Common myeloid progenitor, CD34-positive (primary cell): Measurements from ENCODE around the gene CCNC.

Source experiments
- CTCF ChIA-PET: fragments of 350-600 bp; sonication (Branson Sonifier 250); formaldehyde crosslinking; loops from one replicate; lab custom pipeline; 2021; ENCODE audit warnings: antibody characterized with exemption; lab: Charles Lee
- POLR2A ChIA-PET: fragments of 350-600 bp; sonication (Branson Sonifier 250); formaldehyde crosslinking; loops from one replicate; lab custom pipeline; 2021; ENCODE audit warnings: antibody characterized with exemption; lab: Charles Lee
- DNase-seq, 3 donors: peaks; one replicate each; pipeline versions ENCODE4 v3.0.0 to v3.0.0-alpha.2; 2013
- H3K27ac ChIP-seq, 2 experiments: 1 replicate in 1 of 2; 2 replicates in 1 of 2; pipeline ENCODE4 v1.7.0; 2013; ENCODE audit warnings: inconsistent platforms in 2 of 2, low read length in 2 of 2, mild to moderate bottlenecking in 2 of 2, low read depth in 1 of 2, moderate library complexity in 1 of 2; ENCODE audit not compliant: severe bottlenecking in 2 of 2, insufficient read depth in 1 of 2, poor library complexity in 1 of 2
- H3K27me3 ChIP-seq, 5 experiments: replicated peaks in 2 of 5; 1 replicate in 3 of 5; 2 replicates in 2 of 5; pipeline versions ENCODE4 v1.6.1 to v1.7.0; 2013; ENCODE audit warnings: low read length in 4 of 5, mild to moderate bottlenecking in 2 of 5, moderate library complexity in 2 of 5, inconsistent platforms in 1 of 5; ENCODE audit not compliant: insufficient read depth in 5 of 5, control insufficient read depth in 4 of 5
- H3K36me3 ChIP-seq, 4 experiments: 1 replicate in 2 of 4; 2 replicates in 2 of 4; pipeline versions ENCODE4 v1.6.1 to v1.7.0; 2013; ENCODE audit warnings: low read length in 3 of 4, control low read depth in 1 of 4, mild to moderate bottlenecking in 1 of 4; ENCODE audit not compliant: control insufficient read depth in 4 of 4, insufficient read depth in 4 of 4
- H3K4me1 ChIP-seq, 4 experiments: 1 replicate in 3 of 4; 2 replicates in 1 of 4; pipeline versions ENCODE4 v1.6.1 to v1.7.1; 2013; ENCODE audit warnings: low read length in 3 of 4, mild to moderate bottlenecking in 3 of 4, control low read depth in 1 of 4, inconsistent platforms in 1 of 4, moderate library complexity in 1 of 4; ENCODE audit not compliant: control insufficient read depth in 4 of 4, insufficient read depth in 4 of 4; ENCODE audit errors: control extremely low read depth in 1 of 4
- H3K4me3 ChIP-seq, 7 experiments: 1 replicate in 4 of 7; 2 replicates in 3 of 7; pipeline versions ENCODE4 v1.5.1 to v1.7.0; 2013; ENCODE audit warnings: mild to moderate bottlenecking in 7 of 7, low read length in 6 of 7, moderate library complexity in 6 of 7, inconsistent platforms in 2 of 7, low read depth in 2 of 7, control low read depth in 1 of 7; ENCODE audit not compliant: insufficient read depth in 4 of 7, control insufficient read depth in 1 of 7; ENCODE audit errors: extremely low read depth in 1 of 7
- H3K9me3 ChIP-seq, 5 experiments: 1 replicate in 4 of 5; 2 replicates in 1 of 5; pipeline versions ENCODE4 v1.6.1 to v1.7.1; 2013; ENCODE audit warnings: low read length in 4 of 5, mild to moderate bottlenecking in 2 of 5, inconsistent platforms in 1 of 5, low read depth in 1 of 5, moderate library complexity in 1 of 5; ENCODE audit not compliant: control insufficient read depth in 4 of 5, insufficient read depth in 2 of 5; ENCODE audit errors: control extremely low read depth in 1 of 5
- WGBS: methylation state at CpG from one replicate; pipeline ENCODE4 v1.1.5; 2013; ENCODE audit not compliant: insufficient coverage; 5-methylcytosine and 5-hydroxymethylcytosine counted together

The CCNC gene

DNA sequence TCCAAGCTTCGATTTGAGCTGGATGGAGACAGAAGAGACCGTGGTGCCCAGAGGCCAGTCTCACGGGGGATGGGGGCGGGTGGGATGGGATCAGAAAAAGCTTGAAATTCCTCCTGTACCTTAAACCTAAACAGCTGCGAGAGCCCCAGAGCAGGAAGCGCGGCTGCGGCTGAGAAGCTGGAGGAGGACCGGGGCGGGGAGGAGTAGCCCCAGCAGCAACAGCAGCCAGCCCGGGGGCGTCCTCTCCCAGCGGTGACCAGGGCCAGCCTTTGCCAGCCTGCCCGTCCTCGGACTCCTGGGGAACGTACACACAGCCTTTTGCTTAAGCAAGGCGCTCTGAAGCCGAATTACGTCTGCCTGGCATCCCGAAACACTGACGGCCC, 20.8 kb upstream of the CCNC start:
- Histone ChIP-seq H3K27me3 (peaks cover 38 to 89% (median 57%) of the 10 kb centered on the region in 5 experiments), H3K27ac (no peak overlapping the region), H3K4me1 (peaks cover 0 to 25% (median 20%) of the 10 kb centered on the region in 4 experiments), H3K4me3 (peak overlapping the region in 6 of 7 experiments; percentile 9 to 78 (median 63)), H3K9me3 (peaks cover 0 to 2% (median under 1%) of the 10 kb centered on the region in 5 experiments), H3K36me3 (no peaks in the 10 kb centered on the region)
- WGBS: 0% methylated on average over 12 of the region's 21 CpGs
- POLR2A ChIA-PET: interaction anchor here (1.2 kb wide), 1 partner anchor 21 kb away, joined by 3 read pairs; the partner anchor contains the start of gene CCNC
- CTCF ChIA-PET: interaction anchor here (1.0 to 4.2 kb wide), 14 partner anchors 12 to 234 kb away, joined by 3 to 23 read pairs (median 4); partner anchors contain the start of genes CCNC and PRDM13
- no peak for DNase-seq

DNA sequence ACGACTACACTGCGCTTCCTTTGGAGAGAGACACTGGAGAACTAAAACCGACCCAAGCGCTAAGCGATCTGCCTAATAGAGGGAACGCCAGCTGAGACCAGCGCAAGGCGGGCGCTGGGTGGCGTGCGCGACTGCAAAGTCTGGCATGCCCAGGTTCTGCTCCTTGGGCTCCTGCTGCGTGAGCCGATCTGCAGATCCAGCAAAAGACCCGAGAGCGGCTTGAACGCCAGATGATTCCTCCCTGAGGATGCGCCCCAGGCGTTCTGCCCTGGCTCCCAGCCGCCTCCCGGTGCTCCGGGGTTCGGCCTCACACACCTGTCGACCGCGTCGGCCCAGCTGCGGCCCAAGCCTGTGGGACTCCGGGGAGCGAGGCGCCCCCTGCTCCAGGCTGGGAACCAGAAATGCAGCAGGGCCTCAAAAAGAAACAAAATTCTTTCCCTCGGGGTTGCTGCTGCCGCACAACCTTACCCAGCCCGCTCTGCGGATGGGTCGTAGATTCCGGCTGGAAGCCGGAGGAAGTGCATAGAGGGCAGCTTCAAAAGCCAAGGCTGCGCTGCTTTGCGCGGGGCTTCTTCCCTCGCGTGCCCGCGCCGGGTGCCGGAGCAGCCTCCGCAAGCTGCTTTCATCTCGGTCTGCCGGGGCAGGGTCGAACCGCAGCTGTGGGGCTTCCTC, 20.3 kb upstream of the CCNC start:
- 1% methylated on average over 49 of the region's 52 CpGs for WGBS
- H3K27me3 ChIP-seq: peaks cover 35 to 87% (median 52%) of the 10 kb centered on the region in 5 experiments
- no peak overlapping the region for H3K27ac ChIP-seq
- ChIA-PET CTCF (interaction anchor here (0.8 to 4.2 kb wide), 16 partner anchors 10 to 234 kb away, joined by 3 to 23 read pairs (median 4); partner anchors contain the start of genes CCNC and PRDM13), POLR2A (interaction anchor here (1.2 kb wide), 1 partner anchor 20 kb away, joined by 3 read pairs; the partner anchor contains the start of gene CCNC)
- H3K9me3 ChIP-seq: no peaks in the 10 kb centered on the region
- no peaks in the 10 kb centered on the region for H3K36me3 ChIP-seq
- peak overlapping the region; percentile 9 to 78 (median 57) for H3K4me3 ChIP-seq
- peaks cover 0 to 25% (median 20%) of the 10 kb centered on the region in 4 experiments for H3K4me1 ChIP-seq
- peak; percentile 77 to 88 (median 88) for DNase-seq

DNA sequence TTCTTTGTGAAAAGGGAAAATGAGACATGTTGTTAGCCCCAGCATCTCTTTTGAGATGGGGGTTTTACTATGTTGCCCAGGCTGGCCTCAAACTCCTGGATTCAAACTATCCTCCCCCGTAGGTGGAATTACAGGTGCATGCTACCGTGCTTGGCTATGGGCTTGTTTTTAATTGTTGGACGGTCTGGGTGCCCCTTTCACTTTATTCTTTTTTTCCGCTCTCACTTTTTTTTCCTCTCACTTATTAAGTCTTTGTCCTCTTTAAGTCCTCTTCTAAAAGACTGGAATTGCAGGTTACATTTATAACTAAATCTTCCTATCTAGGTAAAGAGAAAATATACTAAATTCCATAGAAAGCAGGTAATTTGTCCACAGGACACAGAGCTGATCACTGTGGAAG, 19.3 kb upstream of the CCNC start:
- no peak for DNase-seq
- H3K4me3 ChIP-seq: no peak overlapping the region
- no peaks in the 10 kb centered on the region for H3K36me3 ChIP-seq
- peaks cover 32 to 78% (median 50%) of the 10 kb centered on the region in 5 experiments for H3K27me3 ChIP-seq
- H3K27ac ChIP-seq: no peak overlapping the region
- 100% methylated on average over 2 of the region's 4 CpGs for WGBS
- no peaks in the 10 kb centered on the region for H3K9me3 ChIP-seq
- POLR2A ChIA-PET: no interaction called here
- peaks cover 0 to 25% (median 20%) of the 10 kb centered on the region in 4 experiments for H3K4me1 ChIP-seq
- CTCF ChIA-PET: interaction anchor here (0.8 to 4.2 kb wide), 9 partner anchors 11 to 165 kb away, joined by 3 to 23 read pairs (median 5); partner anchors contain the start of gene PRDM13

DNA sequence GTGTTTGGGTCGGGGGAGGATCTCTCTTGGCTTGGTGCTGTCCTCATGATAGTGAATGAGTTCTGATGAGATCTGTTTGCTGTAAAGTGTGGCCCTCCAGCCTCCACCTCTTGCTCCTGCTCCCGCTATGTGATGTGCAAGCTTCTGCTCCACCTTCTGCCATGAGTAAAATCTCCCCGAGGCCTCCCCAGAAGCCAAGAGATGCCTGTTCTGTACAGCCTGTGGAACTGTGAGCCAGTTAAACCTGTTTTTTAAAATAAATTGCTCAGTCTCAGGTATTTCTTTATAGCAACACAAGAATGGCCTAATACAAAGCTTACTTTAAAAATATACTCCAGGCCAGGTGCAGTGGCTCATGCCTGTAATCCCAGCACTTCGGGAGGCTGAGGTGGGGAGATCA, 11.3 kb upstream of the CCNC start:
- H3K27me3 ChIP-seq: peaks cover 0 to 31% (median 8%) of the 10 kb centered on the region in 5 experiments
- H3K9me3 ChIP-seq: no peaks in the 10 kb centered on the region
- H3K4me3 ChIP-seq: no peak overlapping the region
- 100% methylated on average over 1 of the region's 4 CpGs for WGBS
- no peak overlapping the region for H3K27ac ChIP-seq
- H3K36me3 ChIP-seq: no peaks in the 10 kb centered on the region
- H3K4me1 ChIP-seq: no peaks in the 10 kb centered on the region
- CTCF ChIA-PET: no interaction called here
- POLR2A ChIA-PET: no interaction called here
- DNase-seq: no peak

DNA sequence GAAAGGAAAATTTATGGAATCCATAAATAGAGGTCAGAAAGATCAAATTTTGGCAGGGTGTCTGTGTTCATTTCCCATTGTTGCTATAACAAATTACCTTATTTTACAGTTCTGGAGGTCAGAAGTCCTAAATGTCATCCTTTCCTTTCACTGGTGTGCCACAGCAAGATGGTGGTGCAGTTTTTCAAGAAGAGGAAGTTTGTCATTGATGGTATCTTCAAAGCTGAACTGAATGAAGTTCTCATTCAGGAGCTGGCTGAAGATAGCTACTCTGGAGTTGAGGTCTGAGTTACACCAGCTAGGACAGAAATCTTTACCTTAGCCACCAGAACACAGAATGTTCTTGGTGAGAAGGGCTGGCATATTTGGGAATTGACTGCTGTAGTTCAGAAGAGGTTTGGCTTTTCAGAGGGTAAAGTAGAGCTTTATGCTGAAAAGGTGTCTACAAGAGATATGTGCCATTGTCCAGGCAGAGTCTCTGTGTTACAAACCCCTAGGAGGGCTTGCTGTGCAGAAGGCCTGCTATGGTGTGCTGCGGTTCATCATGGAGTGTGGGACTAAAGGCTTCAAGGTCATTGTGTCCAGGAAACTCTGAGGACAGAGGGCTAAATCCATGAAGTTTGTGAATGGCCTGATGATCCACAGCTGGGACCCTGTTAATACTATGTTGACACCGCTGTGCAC, 7.2 kb upstream of the CCNC start:
- no peak for DNase-seq
- 100% methylated on average over 2 of the region's 2 CpGs for WGBS
- Histone ChIP-seq H3K27me3 (peaks cover 0 to 11% (median 2%) of the 10 kb centered on the region in 5 experiments), H3K27ac (no peak overlapping the region), H3K4me1 (peaks cover 0 to 8% (median 0%) of the 10 kb centered on the region in 4 experiments), H3K36me3 (no peaks in the 10 kb centered on the region), H3K4me3 (no peak overlapping the region), H3K9me3 (no peaks in the 10 kb centered on the region)
- CTCF ChIA-PET: interaction anchor here (1.2 to 4.1 kb wide), 5 partner anchors 10 to 33 kb away, joined by 3 to 16 read pairs (median 3); no protein-coding TSS in a partner anchor
- POLR2A ChIA-PET: no interaction called here

DNA sequence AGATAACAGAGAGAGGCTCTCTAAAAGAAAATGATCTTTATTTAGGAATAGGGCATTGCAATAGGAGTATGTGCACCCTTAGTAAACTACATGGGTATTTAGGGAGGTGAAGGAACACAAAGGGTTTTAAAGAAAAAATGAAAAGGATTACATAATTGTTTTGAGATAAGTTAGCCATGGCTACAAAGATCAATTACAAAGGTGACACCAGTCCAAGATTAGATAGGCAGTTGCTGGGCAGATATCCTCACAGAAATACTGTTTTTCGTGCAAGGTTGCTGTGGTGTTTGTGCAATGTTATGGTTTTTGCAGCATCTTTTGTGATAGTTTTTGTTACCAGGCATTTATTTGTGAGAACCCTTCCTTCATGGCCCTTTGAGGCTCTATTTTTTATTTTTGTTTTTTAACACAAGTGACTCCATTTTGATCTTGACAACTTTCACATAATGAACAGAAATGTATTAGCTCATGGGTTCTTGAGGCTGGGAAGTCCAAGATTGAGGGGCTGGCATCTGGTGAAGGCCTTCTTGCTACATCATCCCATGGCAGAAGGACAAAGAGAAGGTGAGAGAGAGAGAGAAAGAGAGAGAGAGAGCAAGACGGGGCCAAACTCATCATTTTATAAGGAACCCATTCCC, 5.6 kb upstream of the CCNC start:
- WGBS: 100% methylated on average over 1 of the region's 2 CpGs
- H3K4me3 ChIP-seq: no peak overlapping the region
- H3K9me3 ChIP-seq: no peaks in the 10 kb centered on the region
- POLR2A ChIA-PET: no interaction called here
- DNase-seq: no peak
- H3K4me1 ChIP-seq: peaks cover 0 to 8% (median 0%) of the 10 kb centered on the region in 4 experiments
- no peak overlapping the region for H3K27ac ChIP-seq
- peaks cover 0 to 5% (median 0%) of the 10 kb centered on the region in 5 experiments for H3K27me3 ChIP-seq
- CTCF ChIA-PET: interaction anchor here (1.2 to 4.1 kb wide), 5 partner anchors 12 to 34 kb away, joined by 3 to 16 read pairs (median 4); no protein-coding TSS in a partner anchor
- no peaks in the 10 kb centered on the region for H3K36me3 ChIP-seq
